Stimulated activated CD8-positive, alpha-beta memory T cell treated with anti-CD3 and anti-CD28 coated beads, Interleukin-15, amount 100 ng/mL, for 48 hours (primary cell): ENCODE measurements around the gene MYCN.
"Not testable (repeated sequence)": the region's sequence is repeated elsewhere in the genome, so short reads cannot be mapped to it uniquely, and the experiment has no call there.

Source experiments
- DNase-seq, 2 donors: peaks; one replicate each; pipeline ENCODE4 v3.0.0-alpha.2; 2020; ENCODE audit warnings: low read depth in 2 of 2

MYCN gene

GRCh38 chr2:15907461-15908324 lies 32.7 kb upstream of the MYCN start:
- no peak for DNase-seq

DNA sequence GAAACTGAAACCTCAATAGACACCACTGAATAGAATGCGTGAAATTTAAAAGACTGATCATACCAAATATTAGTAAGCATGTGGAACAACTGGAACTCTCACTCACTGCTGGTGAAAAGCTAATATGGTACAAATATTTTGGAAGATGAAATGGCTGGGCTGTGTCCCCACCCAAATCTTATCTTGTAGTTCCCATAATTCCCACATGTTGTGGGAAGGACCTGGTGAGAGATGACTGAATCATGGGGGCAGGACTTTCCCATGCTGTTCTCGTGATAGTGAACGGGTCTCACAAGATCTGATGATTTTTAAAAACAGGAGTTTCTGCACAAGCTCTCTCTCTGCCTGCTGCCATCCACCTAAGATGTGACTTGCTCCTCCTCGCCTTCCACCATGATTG lies 32.0 kb upstream of the MYCN start:
- no peak for DNase-seq

GRCh38 chr2:15909157-15909556 lies 31.2 kb upstream of the MYCN start:
- no peak for DNase-seq

- DNase-seq = no peak
These were observed 30.6 kb upstream of the MYCN start for GRCh38 chr2:15909736-15910135.

DNA sequence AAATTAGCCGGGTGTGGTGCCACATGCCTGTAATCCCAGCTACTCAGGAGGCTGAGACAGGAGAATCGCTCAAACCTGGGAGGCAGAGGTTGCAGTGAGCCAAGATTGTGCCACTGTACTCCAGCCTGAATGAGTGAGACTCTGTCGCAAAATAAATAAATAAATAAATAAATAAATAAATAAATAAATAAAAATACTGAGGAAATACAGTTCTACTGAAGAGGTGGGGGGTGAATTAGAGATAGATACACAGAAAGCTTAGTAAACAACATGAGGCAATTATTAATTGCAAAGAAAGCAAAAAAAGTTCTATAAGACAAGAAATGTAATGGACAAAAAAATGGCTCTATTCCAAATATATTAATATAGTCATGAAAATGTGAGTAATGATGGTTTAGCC lies 29.1 kb upstream of the MYCN start:
- not testable (repeated sequence) for DNase-seq

DNA sequence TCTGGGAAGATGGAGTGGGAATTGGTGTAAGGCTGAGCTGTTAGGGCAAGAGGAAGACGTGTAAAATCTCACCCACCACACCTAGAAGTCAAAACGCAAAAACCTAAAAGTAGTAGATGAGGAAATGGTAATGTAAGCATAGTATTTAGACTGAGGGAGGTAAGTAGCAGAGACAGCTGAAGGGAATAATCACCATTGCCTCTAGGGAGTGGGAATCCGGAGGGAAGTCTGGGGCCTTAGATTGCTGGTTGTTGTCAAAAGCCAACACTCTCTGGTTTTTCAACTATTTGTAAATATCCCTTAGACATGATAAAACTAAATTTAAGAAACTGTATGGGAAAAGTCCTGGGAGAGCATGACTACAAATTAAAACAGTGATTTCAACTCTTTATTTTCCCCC lies 28.7 kb upstream of the MYCN start:
- no peak for DNase-seq

GRCh38 chr2:15912203-15912602 lies 28.1 kb upstream of the MYCN start:
- DNase-seq = no peak

DNA sequence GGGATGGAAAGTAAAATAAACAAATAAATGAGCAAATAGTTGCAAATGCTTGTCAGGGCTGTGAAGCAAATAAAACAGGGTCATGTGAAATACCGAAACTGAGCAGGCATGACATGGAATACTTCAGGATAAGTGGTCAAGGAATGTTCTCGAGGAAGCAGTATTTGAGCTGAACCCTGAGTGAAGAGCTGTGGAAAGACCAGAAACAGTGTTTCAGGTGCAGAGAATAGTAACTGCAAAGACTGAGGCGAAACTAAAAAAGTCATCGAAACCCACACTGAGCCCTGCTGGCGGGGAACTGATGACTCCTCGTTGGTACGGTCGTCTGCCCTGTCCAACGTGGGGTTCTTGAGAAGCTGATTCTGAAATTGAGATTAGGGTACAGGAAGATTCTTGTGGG lies 27.2 kb upstream of the MYCN start:
- no peak for DNase-seq

DNA sequence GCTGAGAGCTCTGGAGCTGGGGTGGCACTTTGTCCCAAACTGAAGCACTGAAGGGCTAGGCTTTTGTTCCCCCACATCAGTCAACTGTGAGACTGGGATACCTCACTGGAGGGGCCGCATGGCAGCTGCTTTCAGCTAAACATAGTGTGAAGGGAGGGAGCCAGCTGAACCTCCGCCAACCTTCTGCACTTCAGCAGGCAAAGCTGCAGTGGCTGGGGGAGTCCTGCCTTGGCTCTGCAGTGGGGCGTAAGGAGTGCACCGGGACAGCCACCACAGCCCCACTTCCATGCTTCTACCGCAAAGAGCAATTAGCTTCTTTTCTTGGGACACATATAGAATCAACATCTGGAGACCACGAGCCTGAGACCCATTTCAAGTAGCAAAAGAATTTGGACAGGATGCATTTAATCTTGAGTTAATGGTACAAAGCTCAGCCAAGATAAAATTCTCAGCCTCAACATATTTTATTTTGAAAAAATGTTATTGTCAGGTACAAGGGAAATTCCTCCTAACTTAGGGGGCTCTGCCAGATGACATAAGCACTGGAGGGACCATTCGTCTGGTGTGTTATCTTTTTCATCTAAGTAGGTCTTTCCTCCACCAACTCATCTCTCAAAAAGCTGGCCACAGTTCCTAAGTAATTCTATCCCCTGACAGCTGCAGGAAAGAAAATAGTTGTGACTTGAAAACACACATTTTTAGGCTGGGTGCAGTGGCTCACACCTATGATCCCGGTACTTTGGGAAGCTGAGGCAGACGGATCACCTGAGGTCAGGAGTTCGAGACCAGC lies 25.6 kb upstream of the MYCN start:
- DNase-seq = no peak

- not testable (repeated sequence) for DNase-seq
These were observed 24.8 kb upstream of the MYCN start for GRCh38 chr2:15915546-15915945.

- DNase-seq = no peak
These were observed 24.0 kb upstream of the MYCN start for GRCh38 chr2:15916336-15916735.

GRCh38 chr2:15918761-15919356 lies 21.5 kb upstream of the MYCN start:
- DNase-seq = no peak

DNA sequence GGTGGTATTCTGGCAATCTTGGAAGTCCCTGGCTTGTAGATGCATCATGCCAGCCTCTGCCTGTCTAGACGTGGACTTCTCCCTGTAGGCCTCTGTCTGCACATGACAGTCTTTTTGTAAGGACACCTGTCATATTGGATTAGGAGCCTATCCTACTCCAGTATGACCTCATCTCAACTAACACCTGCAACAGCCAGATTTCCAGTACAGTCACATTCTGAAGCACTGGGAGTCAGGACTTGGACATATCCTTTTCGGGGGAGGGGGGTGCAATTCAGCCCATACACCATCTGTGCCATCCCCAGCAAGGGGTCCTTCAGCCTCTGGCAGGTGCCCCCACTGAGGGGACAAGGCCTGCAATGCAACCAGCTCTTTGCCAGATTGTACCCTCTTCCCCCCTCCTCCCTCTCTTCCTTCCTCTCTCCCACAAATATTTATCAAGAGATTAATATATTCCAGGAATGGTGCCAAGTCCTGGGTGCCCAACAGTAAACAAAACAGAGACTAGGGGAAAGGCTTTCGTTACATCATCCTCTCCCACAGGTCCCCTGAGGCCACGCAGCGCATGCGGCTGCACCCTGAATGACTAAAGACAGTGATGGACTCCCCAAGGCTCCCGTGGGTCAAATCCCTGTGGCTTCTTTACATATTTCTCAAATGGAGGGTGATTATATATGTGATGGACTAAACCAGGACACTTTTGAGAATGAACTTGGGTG lies 20.5 kb upstream of the MYCN start:
- no peak for DNase-seq

GRCh38 chr2:15920696-15921095 lies 19.7 kb upstream of the MYCN start:
- DNase-seq = no peak

GRCh38 chr2:15923597-15923996 lies 16.8 kb upstream of the MYCN start:
- DNase-seq = no peak

- no peak for DNase-seq
These were observed 14.5 kb upstream of the MYCN start for GRCh38 chr2:15925819-15926218.

DNA sequence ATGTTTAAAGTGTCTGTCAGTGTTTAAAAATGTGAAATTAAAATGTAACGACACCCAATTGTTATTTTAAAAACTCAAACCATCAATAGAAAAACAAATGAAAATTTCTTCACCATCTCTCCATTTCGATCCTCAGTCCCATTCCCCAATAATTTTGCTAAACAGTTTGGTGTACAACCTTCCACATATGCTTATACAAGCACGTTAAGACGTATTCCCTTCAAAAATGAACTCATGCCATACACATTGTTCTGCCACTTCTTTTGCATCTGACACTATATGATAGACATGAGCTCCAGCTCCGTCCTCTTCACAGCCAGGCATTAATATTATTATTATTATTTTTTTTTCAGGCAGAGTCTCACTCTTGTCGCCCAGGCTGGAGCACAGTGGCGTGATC lies 14.1 kb upstream of the MYCN start:
- no peak for DNase-seq

DNA sequence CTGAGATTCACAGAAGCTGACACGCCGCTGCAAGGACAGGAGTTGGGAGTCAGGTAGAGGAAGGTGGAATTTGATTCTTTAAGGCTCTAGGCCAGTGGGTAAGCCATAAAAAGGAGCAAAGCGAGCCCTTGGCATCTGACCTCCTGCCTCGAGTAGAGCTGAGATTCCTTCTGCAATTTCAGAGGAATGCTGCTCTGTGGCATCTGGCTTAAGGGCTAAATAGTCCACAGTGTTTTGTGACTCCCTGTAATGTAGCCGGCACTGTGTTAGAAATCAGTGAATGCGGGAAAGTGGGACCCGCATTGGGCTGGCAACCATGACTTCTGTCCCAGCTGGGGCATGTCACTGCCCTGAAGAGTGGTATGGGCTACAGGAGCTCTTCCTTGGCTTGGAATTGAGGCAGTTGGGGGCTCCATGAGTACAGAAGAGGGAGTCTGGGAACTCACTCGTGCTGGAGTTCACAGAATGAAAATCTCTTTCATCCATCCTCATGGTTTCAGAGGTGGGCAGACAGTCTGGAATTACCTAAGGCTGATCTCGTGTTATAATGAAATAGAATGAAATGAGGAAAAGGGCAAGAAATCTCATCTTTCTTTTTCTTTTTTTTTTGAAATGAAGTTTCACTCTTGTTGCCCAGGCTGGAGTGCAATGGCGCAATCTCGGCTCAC lies 12.7 kb upstream of the MYCN start:
- DNase-seq = no peak

- DNase-seq = not testable (repeated sequence)
These were observed 11.3 kb upstream of the MYCN start for GRCh38 chr2:15929008-15929407.

DNA sequence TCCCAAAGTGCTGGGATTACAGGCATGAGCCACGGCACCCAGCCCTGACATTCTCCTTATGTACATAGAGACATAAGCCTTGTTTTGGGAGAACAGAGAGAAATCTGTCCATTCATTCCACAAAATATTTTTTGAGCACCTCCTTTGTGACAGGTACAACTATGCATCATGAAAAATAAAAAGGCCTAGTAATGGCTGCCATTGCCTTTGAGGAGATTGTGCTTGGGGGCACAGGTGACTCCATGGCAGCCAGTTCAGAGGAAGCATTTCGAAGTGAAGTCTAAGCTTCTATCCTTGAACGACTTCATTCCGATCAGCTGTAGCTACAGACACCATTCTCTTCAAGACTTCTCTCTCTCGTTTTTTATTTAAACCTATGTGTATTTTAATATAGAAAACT lies 10.5 kb upstream of the MYCN start:
- DNase-seq = no peak

DNA sequence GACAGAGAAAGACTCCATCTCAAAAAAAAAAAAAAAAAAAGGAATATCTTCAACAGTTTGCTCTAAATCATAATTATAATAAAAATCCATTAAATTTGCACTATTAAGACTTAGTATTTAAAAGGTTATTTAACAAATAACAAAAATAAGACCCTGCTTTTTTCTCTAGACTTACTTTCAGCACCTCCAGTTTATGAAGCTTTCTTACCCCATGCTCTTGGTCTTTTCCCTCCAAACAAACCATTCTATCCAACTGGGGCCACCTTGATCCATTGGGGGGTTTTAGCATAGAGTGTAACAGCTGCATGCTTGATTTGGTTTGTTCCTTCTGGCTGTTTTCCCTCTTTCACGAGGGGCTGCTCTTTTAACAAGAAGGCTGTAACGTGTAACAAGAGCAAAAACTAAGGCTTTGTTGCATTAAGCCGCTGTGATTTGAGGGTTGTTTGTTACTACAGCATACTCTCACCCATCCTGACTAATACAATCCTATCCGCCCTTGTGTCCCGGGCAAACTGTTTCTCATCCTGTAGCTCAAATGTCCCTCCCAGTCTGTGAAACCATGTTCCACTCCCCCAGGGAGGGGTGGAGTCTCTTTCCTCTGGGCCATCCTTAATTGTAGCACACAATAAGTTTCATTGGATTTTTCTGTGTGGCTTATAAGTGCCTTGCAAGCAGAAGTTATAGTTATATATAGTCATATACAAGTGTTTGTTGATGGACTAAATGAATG lies 9.6 kb upstream of the MYCN start:
- DNase-seq = no peak
